GM19467 (cell line): ENCODE data around the gene MAD2L2.

Experiments used
- ATAC-seq: cut with Tn5 transposase; IDR thresholded peaks from one replicate; pipeline ENCODE4 v1.9.1; 2021; ENCODE audit warnings: mild to moderate bottlenecking, moderate library complexity; ENCODE audit not compliant: unreplicated experiment

The MAD2L2 gene

DNA sequence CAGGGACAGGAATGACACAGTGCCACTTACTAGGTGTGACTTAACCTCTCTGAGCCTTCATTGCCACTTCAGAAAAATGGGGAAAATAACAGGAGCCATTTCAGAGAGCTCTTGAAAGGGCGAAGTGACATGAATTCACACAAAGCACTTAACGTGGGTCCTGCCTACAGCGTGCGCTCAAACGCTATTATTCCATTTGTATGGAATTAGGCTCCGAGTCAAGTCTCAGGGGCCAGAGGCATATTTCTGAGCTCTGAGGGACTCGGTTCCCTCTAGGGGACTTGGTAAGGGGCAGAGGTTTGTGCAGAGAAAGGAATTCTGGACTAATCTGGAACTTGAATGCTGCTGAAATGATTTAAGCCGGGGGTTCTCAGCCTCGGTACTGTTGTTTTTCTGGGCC is 24.6 kb upstream of the MAD2L2 start:
- no peak for ATAC-seq

DNA sequence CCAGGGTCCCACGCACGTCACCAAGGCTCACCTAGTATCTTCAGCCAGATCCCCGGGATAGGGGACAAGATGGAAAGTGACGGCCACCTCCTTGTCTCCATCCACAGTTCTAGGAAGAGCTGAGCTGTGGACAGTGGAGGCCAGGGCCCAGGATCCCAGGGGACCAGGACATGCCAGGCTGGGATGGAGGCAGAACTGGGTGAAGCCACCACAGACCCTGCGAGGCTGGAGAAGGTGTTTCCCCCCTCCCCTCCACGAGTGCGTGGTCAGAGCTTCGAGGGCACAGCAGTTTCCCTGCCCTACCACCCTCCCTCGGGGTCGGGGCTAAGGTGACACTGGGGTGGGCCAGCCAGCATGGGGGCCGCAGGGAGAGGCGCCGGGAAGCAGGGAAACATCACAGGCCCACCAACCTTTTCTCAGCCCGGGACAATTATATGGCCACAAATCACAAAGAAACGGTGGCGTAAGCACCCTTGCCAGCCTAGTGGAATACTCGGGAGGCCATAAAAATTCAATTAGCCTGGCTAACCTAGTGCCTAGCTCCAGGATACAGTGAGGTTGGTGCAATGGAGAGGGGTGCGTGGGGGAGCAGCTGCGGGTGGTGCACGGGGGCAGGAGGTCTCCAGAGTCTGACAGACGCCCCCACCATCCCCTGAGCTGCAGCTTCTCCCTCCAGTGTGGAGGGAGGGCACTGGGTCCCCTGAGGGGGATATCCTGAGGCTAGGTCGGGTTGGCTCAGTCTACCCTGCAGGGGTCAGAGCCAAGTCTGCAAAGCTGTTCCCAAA is 23.9 kb upstream of the MAD2L2 start:
- no peak for ATAC-seq

DNA sequence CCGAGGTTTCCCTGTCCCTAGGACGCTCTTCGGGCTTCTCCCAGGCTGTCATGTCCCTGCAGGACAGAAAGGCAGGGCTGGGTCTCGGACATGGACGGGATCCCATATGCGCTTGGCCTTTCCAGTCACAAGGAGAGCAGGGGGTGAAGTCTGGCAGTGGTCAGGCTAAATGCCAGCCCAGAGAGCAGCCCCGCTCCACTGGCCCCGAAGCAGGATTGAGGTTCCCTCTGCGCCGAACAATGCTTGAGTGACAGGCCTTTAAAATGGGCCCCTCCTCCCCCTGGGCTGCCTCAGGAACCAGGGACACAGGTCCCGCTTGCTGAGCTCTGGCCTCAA is 23.2 kb upstream of the MAD2L2 start:
- no peak for ATAC-seq

DNA sequence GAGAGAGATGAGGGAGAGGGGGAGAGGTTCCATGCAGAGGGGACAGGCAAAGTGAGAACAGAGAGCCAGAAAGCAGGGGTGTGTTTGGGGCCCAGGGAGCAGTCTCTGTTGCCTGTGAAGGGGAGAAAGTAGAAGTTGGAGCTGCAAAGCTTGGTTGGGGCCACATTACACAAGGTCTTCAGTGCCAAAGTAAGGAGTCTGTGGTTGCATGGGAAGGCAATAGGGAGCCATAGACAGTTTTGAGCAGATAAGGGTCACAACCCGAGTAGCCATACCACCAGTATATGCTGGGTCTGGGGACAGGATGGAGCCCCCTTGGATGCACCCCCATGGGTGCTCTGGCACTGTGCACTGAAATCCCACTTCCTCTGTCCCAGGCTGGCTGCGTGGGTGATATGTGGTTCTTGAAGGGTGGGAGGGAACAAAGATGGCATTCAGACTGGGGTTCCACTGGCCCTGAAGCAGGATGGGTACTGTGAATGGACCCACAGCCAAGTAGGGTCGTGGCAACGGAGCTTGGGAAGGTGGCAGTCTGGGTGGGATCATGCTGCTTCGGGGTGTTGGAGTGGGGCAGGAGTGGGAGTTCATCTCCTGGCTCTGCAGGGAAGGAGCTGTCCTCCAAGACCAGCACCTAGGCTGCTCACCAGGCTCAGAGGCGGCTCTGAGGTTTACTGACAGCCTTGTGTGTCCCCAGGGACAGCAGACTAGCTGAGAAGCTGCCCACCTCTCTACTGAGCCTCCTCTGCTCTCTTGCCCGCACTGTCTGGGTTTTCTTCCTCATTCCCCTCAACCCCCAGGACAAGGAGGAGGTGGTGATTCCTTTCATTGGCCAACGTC is 22.6 kb upstream of the MAD2L2 start:
- ATAC-seq: no peak

DNA sequence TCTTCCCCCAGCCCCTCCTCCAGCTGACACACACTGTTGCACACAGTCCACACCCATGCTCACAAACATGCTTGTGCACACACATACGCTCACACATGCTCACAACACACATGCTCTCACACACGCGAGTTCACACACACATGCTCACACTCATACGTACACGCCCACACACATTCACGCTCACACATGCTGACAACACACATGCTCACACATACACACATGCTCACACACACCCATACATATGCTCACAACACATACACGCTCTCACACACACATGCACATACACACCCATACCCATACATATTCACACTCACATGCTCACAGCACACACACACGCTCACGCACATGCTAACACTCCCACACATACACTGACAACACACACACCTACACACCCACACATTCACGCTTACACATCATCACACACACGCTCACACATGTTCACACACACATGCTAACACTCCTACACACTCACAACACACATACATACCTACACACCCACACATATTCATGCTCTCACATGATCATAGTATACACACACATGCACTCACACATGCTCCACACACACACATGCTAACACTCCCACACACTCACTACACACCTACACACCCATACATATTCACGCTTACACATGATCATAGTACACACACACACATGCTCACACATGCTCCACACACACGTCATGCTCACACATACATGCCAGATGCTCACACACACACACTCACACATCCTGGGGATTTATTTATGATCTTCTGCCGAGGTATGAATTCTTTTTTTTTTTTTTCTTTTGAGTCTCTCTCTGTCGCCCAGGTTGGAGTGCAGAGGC is 21.2 kb upstream of the MAD2L2 start:
- ATAC-seq: no peak

DNA sequence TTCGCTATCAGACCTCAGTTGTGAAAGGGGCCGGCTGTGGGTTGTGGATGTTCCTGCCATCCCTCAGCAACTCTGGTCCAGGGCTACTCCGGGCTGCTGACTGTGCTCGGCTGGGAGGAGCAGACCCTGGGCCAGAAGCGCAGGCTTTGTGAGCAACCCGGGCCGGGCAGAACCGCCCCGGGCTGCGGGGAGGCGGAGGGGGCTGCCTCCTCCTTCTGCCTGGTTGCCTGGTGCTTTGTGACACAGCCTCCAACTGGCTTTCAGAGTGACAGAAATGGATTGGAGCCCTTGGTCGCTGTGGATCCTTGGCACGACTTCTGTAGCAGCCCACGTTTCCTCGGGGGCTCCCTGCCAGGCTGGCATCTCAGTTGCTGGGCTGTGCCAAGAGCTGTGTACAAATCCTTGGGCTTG is 20.6 kb upstream of the MAD2L2 start:
- no peak for ATAC-seq

DNA sequence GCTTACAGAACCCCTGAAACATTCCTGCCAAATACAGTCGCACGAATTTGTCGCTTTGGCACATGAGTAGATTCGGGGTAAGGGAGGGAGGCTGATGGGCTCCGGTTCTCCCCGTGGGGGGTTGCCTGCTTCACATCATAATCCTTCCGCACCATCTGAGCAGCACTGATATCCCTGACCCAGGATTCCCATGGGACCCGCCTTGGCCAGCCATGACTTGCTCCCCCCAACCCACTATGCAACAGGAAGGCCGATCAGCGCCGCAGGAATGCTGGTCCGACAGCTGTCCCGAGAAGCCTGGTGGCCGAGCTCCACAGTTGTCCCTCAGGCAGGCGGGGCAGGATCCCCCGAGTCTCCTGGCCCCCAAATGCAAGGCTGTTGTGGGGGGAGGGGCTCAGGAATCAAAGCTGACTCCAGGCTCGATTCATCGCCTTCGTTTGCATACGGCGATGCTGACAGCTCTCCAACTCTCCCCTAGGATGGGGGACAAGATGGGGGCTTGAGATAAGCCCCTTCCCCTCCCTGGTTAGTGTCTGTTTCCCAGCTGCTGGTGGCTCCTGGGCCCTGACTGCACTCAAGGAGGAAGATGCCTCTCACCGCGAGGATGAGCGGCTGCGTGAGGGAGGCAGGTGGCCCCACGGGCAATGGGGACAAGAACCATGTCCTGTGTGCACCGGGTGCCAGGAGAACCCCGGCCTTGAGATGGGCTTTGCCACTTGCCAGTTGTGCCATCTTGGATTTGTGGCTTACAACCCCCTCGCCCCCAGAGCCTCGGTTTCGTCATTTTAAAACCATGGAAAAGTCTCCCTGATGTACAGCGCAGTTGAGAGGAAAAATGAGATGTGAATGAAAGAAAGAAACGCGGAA is 19.9 kb upstream of the MAD2L2 start:
- no peak for ATAC-seq

DNA sequence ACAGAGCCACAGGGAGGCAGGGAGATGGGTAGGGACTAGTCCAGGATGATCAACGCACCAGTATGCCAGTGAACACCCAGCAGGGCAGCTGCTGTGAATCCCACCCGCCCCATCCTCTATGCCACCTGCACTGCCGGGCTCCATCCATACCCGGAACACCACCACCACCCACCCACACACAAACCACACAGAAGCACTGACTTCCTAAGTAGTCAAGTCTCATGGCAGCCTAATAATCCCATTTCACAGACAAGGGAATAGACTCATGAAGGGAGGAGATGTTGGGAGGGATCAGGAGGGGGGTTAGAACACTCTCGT is 16.9 kb upstream of the MAD2L2 start:
- ATAC-seq: no peak

DNA sequence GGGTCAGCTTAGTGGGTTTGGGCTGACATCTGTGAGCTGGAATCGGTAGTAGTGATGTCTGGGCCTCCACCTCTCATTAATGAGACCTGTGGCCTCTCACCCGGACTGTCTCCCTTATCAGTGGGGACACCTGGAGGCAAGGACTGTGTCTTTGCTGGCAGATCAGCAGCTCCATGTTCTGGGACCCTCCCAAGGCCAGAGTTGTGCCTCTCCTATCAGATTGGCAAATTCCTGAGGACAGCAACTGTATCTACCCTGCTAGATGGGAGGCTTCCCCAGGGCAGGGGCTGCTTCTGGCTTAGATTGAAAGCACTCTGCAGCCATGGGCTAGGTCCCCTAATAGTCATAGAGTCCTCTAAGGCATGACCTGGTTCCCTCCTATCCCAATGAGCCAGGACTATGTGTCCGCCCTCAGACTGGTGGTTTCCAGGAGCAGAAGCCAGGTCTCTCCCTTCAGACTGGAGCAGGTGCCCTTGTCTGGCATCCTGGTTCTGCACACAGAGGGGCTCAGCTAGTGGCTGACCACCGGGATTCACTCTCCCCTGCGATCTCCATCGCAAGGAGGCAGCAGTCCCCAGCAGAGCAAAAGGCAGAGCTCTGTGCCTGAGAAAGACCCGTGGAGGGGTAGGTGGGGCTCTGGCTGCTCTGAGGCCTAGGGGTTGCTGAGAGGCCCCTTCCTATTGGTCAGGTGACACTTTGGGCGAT is 16.4 kb upstream of the MAD2L2 start:
- ATAC-seq: no peak

DNA sequence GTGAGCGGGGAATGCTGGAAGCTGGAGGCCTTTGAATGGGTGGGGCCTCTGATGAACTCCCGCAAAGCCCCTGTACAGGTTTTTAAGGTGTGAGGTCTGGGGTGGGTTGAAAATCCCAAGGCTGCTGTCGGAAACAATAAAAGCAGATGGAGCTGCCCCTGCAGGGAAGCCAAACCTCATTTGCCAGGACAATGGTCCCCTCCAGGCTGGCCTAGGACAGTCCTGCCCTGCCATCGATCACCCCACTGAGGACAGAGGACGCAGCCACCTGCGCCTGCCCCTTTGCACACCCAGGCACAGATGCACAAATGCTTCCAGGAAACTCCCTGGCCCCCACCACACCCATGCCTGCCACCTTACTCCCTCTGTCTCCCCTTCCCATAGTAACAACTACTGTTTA is 14.9 kb upstream of the MAD2L2 start:
- no peak for ATAC-seq

DNA sequence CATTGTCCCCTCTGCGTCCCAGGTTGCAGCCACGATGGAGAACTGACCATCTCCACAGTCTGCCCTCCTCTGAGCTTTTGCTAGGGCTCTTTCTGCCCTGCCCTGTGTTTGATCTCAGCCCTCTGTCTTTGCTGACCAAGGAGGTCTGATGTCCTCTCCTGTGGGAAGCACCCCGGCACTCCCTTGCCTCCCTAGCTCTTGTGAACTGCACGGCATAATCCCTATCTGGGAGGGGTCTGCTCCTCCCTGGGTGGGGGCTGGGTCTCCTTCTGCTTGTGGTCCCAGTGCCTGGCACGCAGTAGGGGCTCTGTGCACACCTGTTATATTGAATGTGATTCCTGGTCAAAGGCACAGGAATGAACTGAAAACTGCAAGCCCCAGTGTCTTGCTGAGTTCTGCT is 13.0 kb upstream of the MAD2L2 start:
- ATAC-seq: no peak

DNA sequence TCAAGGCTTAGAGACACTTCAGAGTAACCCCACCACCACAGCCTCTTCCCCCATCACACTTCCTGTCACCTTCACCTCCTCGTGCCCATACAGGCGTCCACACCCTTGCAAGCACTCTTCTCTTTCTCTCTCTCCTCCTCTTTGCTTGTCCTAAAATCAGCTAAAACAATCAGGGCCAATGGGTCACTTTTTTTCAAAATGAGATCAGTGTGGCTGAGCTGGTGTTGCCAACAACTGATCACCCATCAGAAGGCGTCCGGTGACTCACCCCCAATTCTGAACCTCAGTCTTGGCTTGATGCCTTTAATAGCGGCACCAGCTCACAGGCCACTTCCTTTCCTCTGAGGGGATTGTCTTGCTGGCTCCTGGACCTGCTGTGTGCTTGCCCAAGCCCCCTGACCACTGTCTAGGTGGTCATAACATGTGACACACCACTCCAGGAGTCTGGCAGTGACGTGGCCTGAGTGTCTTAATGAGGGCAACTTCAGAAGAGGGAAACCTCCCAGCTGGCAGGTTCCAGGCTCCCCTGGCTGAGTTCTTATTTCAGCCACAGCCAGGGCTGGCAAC is 12.2 kb upstream of the MAD2L2 start:
- no peak for ATAC-seq

DNA sequence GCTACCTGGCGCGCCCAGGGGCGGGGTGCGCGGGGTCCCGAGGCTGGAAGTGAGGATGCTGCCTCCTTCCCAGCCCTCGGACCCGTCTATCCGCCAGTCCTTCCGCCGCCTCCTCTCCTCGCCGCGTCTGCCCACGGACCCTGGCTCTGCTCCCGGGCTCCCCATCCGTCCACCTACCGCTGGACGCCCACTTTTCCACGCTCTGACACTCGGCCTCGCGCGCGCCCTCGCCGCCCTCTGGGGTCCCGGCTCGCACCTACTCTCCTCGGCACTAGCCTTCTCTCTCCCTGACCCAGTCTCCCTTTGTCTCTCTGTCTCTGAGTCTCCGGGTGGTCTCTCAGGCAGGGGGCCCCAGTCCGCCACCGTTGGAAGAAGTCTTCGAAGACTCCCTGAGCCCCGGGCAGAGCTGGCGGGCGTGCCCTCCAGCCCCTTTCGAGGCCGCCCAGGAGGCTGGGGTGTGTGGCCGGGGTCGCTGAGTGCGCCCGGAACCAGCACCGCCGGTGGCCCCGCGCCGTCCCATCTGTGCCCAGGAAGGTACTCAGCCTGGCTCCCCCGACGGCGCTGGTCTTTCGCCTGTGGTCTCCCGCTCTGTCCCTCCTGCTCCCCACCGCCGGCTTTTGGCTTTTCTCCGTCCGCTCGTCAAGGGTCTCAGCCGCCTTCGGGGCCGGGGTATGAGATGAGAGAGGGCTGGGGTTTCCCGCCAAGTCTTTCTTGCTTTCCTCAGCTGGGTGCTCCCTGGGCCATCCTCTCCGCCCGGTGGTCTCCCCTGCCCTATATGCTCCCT is 11.2 kb upstream of the MAD2L2 start:
- ATAC-seq: no peak

DNA sequence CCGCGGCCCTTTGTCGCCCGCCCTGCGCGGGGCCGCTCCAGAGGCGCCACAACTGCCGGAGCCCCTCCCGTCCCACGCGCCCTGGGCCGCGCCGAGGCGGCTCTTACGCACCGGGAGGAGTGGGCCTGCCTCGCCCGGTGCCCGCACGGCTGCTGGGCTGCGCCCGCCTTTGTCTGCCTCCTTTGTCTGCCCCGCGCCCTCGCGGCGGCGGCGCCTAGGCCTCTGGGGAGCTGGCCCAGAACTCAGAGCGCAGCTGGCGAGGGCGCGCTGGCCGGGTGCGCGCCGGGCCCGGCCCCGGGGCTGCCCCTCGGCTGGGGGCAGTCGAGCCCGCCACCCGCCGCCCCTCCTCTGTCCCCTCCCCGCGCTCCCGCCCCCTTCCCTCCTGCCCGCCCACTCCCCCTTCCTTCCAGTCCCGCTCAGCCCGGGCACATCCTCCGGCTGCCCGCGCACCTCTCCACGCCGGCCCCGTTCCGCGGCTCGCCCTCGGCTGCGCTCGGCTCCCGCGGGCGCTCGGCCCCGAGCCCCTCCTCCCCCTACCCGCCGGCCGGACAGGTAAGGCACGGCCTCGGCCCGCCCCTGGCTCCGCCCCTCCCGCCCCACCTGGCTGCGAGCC is 10.5 kb upstream of the MAD2L2 start, which contains the start of gene DRAXIN:
DRAXIN (plus strand) TSS at position 409 of the 613 bp plus-strand sequence. CDS start 14,549 bp downstream, outside the sequence.
- no peak for ATAC-seq

DNA sequence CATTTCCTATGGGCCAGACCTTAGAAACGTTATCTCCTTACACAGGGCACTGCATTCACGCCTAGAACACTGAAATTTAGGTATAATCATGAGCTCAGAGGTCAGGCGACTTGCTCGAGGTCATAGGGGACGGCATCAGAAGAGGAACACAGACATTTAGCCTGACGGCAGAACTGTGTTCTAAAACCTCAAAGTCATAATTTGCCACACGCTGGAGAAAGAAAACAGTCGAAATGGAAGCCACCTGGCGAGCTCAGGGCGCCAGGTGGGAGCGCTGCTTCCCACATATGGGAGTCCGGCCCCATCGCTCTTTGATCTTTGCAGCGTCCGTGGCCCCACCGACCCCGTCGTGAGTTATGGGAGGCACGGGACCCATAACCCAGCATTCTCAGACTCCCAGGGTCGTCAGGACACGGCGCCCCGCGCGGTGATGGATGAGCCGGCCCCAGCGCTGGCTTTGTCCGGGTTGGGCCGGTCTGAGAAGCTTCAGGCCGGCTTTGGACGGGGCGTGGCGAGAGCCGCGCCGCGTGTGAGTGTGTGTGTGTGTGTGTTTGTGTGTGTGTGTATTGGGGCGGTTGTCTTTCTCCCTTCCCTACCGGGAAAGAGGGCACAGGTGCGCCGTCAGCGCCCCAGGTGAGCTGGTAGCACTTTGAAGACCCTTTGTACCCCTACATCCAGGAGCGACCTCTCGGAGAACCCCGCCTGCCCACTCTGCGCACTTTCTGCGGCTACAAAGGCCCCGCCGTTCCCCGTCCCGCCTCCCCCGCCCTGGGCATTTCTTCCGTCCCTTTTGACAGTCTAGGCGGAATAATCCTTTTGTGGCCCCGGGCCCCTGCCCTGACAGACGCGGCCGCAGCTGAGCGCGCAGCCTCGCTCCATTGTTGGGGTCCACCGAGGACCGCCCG is 9.7 kb upstream of the MAD2L2 start:
- no peak for ATAC-seq

DNA sequence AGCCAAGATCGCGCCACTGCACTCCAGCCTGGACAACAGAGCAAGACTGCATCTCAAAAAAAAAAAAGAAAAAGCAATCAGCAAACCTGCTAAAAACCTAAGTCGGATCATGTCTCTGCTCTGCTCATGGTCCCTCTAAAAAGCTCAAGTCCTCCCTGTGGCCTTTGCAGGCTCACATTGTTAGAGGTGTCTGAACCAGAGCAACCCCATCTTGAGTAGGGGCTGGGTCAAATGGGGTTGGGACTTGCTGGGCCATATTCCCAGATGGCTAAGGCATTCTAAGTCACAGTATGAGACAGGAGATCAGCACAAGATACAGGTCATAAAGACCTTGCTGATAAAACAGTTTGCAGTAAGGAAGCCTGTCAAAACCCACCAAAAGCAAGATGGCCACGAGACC is 7.6 kb upstream of the MAD2L2 start:
- ATAC-seq: no peak

DNA sequence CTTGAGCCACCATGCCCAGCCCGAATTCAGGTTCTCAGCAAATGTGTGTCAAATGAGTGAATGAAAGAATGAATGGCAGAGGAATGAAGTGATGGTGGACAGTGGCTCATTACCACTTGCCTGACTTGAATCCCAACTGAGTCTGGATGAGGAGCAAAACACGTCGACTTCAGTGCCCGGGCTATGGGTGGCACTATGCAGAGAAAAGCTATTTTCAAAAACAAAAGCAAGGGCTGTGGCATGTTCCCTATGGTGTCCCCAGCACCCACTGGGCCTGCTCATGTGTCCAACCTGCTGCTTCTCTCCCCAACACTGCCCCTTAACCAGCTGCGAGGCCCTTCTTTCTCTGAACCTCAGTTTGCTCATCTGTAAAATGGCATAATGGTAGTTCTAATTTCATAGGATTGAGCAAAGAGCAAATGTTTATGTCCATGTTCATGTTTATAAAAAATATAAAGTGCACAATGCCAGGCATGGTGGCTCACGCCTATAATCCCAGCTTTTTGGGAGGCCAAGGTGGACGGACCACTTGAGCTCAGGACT is 4.3 kb upstream of the MAD2L2 start:
- no peak for ATAC-seq
